Keratinocyte (primary cell): ENCODE results near the gene ARFRP1. TPM values are rescaled to one million over a fixed set of nuclear protein-coding genes. Genes with fewer than 3 reads are reported as not detected.
"Not testable (repeated sequence)": the region's sequence is repeated elsewhere in the genome, so short reads cannot be mapped to it uniquely, and the experiment has no call there.

Experiments used
- DNase-seq: peaks from one replicate; pipeline ENCODE4 v3.0.0-alpha.2; 2011; ENCODE audit warnings: low read depth, missing footprints, low spot score
- FAIRE-seq: peaks from 2 replicates; lab custom pipeline; 2011; peaks lifted over from hg19 to GRCh38; lab: Jason Lieb, UNC
- H2AFZ ChIP-seq: 2 replicates; pipeline ENCODE4 v1.6.0; 2012; ENCODE audit warnings: low read length, control low read depth, inconsistent platforms; ENCODE audit not compliant: control insufficient read depth
- H3K27ac ChIP-seq: 2 replicates; pipeline ENCODE4 v1.5.1; 2011; ENCODE audit warnings: low read length; ENCODE audit not compliant: control insufficient read depth, insufficient read depth
- H3K27me3 ChIP-seq: 3 replicates; pipeline ENCODE4 v1.6.0; 2011; ENCODE audit warnings: low read length; ENCODE audit not compliant: control insufficient read depth, insufficient read depth; ENCODE audit errors: extremely low read depth
- H3K36me3 ChIP-seq, 2 experiments: 2 replicates in 1 of 2; 3 replicates in 1 of 2; pipeline ENCODE4 v1.5.1; 2011; ENCODE audit warnings: low read length in 2 of 2, mild to moderate bottlenecking in 1 of 2; ENCODE audit not compliant: control insufficient read depth in 2 of 2, insufficient read depth in 2 of 2; ENCODE audit errors: extremely low read depth in 1 of 2
- H3K4me1 ChIP-seq: 3 replicates; pipeline ENCODE4 v1.5.1; 2011; ENCODE audit warnings: low read length; ENCODE audit not compliant: control insufficient read depth, insufficient read depth; ENCODE audit errors: extremely low read depth
- H3K4me2 ChIP-seq: 3 replicates; pipeline ENCODE4 v1.6.0; 2011; ENCODE audit warnings: low read depth, low read length; ENCODE audit not compliant: control insufficient read depth, insufficient read depth; ENCODE audit errors: extremely low read depth
- H3K4me3 ChIP-seq, 3 experiments: fragments of 200-600 bp in 1 of 3; sonication (generic) in 1 of 3; 2 replicates in 2 of 3; 3 replicates in 1 of 3; pipeline ENCODE4 v1.5.1; 2011 to 2016; ENCODE audit warnings: low read length in 3 of 3, mild to moderate bottlenecking in 3 of 3, control low read depth in 2 of 3, inconsistent platforms in 1 of 3, low read depth in 1 of 3, mixed read lengths in 1 of 3, mixed run types in 1 of 3, moderate library complexity in 1 of 3; ENCODE audit not compliant: control insufficient read depth in 2 of 3, insufficient read depth in 2 of 3; ENCODE audit errors: extremely low read depth in 1 of 3
- H3K79me2 ChIP-seq: 2 replicates; pipeline ENCODE4 v1.6.0; 2012; ENCODE audit warnings: low read length; ENCODE audit not compliant: control insufficient read depth, insufficient read depth
- H3K9ac ChIP-seq: 3 replicates; pipeline ENCODE4 v1.6.0; 2011; ENCODE audit warnings: low read length; ENCODE audit not compliant: control insufficient read depth, insufficient read depth; ENCODE audit errors: extremely low read depth
- H3K9me1 ChIP-seq: 3 replicates; pipeline ENCODE4 v1.6.0; 2011; ENCODE audit warnings: low read length; ENCODE audit not compliant: control insufficient read depth, insufficient read depth; ENCODE audit errors: extremely low read depth
- H3K9me3 ChIP-seq: 2 replicates; pipeline ENCODE4 v1.5.1; 2012; ENCODE audit warnings: low read depth, low read length; ENCODE audit not compliant: control insufficient read depth
- H4K20me1 ChIP-seq: 3 replicates; pipeline ENCODE4 v1.6.0; 2011; ENCODE audit warnings: low read length; ENCODE audit not compliant: control insufficient read depth, insufficient read depth; ENCODE audit errors: extremely low read depth
- EZH2 ChIP-seq: IDR thresholded peaks from one replicate; pipeline ENCODE4 v1.6.1; 2012; ENCODE audit warnings: inconsistent platforms, mild to moderate bottlenecking, low read length, moderate library complexity
- dilution Hi-C: fragments of 300-500 bp; cut with MboI; formaldehyde crosslinking; loops from one replicate; pipeline ENCODE4 v1.7.0; 2020; ENCODE audit warnings: low sequenced_read_pairs; ENCODE audit not compliant: extremely low pct_ligation_motif_present
- polyA plus RNA-seq, 5 experiments: library from polyadenylated mRNA; depleted of rRNA in 3 of 5; stranded (reverse) in 3 of 5; stranded (forward) in 1 of 5; unstranded in 1 of 5; fragments of >200 nt; gene quantifications; 1 replicate in 1 of 5; 2 replicates in 3 of 5; 3 replicates in 1 of 5; pipeline versions ENCODE4 v1.2.1 to v1.2.3, GENCODE V29; 2011 to 2012; ENCODE audit warnings: missing spikeins in 2 of 5, low read depth in 1 of 5, low replicate concordance in 1 of 5
- TF ChIP-seq, protein P1 (sequence below), 3 experiments: IDR thresholded peaks in 1 of 3; conservative IDR thresholded peaks in 1 of 3; optimal IDR thresholded peaks in 1 of 3; 2 replicates in 2 of 3; 3 replicates in 1 of 3; pipeline versions ENCODE3 to v1.5.1; 2011; ENCODE audit warnings: low read length in 3 of 3, mild to moderate bottlenecking in 3 of 3, moderate library complexity in 2 of 3, control low read depth in 1 of 3, inconsistent platforms in 1 of 3; ENCODE audit not compliant: insufficient read depth in 2 of 3; ENCODE audit errors: extremely low read depth in 1 of 3

ARFRP1 gene
- polyA plus RNA-seq, 1 donor (not counting 4 experiments of a cell fraction or from before 2014, with no cell fraction given) = 30.4 TPM

DNA sequence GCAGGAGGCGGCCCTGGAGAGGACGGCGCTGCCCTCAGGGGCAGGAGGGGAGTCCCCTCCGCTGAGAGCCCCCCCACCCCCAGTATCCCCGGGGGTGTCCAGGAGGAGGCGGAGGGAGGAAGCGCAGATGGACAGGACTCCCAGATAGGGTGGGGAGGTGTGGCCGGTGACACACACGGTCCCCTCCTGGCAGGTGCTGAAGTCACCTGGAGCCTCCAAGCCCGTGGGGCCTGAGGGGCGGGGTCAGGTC lies 55.9 kb downstream of the ARFRP1 start:
- DNase-seq (no peak), FAIRE-seq (no peak)
- Histone ChIP-seq H3K27me3 (no peaks in the 10 kb centered on the region), H3K79me2 (no peaks in the 10 kb centered on the region), H3K9ac (no peak overlapping the region), H2AFZ (no peak overlapping the region), H3K4me1 (peaks cover 12% of the 10 kb centered on the region), H4K20me1 (no peaks in the 10 kb centered on the region), H3K27ac (no peak overlapping the region), H3K36me3 (no peaks in the 10 kb centered on the region), H3K9me3 (no peaks in the 10 kb centered on the region), H3K9me1 (no peaks in the 10 kb centered on the region), H3K4me2 (peak overlapping the region; percentile 58), H3K4me3 (peak overlapping the region in 2 of 3 experiments; percentile 19 to 53)
- TF ChIP-seq, protein P1, sequence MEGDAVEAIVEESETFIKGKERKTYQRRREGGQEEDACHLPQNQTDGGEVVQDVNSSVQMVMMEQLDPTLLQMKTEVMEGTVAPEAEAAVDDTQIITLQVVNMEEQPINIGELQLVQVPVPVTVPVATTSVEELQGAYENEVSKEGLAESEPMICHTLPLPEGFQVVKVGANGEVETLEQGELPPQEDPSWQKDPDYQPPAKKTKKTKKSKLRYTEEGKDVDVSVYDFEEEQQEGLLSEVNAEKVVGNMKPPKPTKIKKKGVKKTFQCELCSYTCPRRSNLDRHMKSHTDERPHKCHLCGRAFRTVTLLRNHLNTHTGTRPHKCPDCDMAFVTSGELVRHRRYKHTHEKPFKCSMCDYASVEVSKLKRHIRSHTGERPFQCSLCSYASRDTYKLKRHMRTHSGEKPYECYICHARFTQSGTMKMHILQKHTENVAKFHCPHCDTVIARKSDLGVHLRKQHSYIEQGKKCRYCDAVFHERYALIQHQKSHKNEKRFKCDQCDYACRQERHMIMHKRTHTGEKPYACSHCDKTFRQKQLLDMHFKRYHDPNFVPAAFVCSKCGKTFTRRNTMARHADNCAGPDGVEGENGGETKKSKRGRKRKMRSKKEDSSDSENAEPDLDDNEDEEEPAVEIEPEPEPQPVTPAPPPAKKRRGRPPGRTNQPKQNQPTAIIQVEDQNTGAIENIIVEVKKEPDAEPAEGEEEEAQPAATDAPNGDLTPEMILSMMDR (optimal IDR thresholded peaks at IDR 0.05 in 1 of 3, IDR thresholded peaks at IDR 0.05 in 1 of 3, conservative IDR thresholded peaks at IDR 0.05 in 1 of 3; ENCODE audit: extremely low read depth in 1 of 3, insufficient read depth in 2 of 3, low read length in 3 of 3) = no peak
- TF ChIP-seq EZH2 = no peak
- dilution Hi-C loops = no loop called here

GRCh38 chr20:63650486-63650885 lies 57.3 kb downstream of the ARFRP1 start:
- H3K4me2 ChIP-seq, H3K9ac ChIP-seq, H3K79me2 ChIP-seq, H3K27ac ChIP-seq, H3K4me3 ChIP-seq, dilution Hi-C loops, H3K9me3 ChIP-seq, H2AFZ ChIP-seq, FAIRE-seq, H3K27me3 ChIP-seq, H4K20me1 ChIP-seq, H3K36me3 ChIP-seq, H3K9me1 ChIP-seq, DNase-seq: not testable (repeated sequence)
- H3K4me1 ChIP-seq = peaks cover 12% of the 10 kb centered on the region

GRCh38 chr20:63648895-63649589 lies 58.7 kb downstream of the ARFRP1 start:
- Histone ChIP-seq H2AFZ (no peak overlapping the region), H3K4me1 (peaks cover 12% of the 10 kb centered on the region), H4K20me1 (no peaks in the 10 kb centered on the region), H3K9me3 (no peaks in the 10 kb centered on the region), H3K4me2 (no peak overlapping the region), H3K79me2 (no peaks in the 10 kb centered on the region), H3K9ac (no peak overlapping the region), H3K36me3 (no peaks in the 10 kb centered on the region), H3K4me3 (no peak overlapping the region), H3K27ac (no peak overlapping the region), H3K9me1 (no peaks in the 10 kb centered on the region), H3K27me3 (no peaks in the 10 kb centered on the region)
- DNase-seq (no peak), FAIRE-seq (no peak)
- no peak for TF ChIP-seq EZH2
- TF ChIP-seq, protein P1 (optimal IDR thresholded peaks at IDR 0.05 in 1 of 3, IDR thresholded peaks at IDR 0.05 in 1 of 3, conservative IDR thresholded peaks at IDR 0.05 in 1 of 3; ENCODE audit: extremely low read depth in 1 of 3, insufficient read depth in 2 of 3, low read length in 3 of 3) = no peak
- dilution Hi-C loops = no loop called here
